K562 (cell line): ENCODE results near the gene SIGLEC14. TPM values are rescaled to one million over a fixed set of nuclear protein-coding genes. Genes with fewer than 3 reads are reported as not detected.

Experiments used
- CREM ChIP-seq: IDR thresholded peaks from 2 replicates; pipeline ENCODE4 v1.6.1; 2014; ENCODE audit warnings: antibody characterized with exemption, low read depth
- DEAF1 ChIP-seq: fragments of 450-650 bp; formaldehyde crosslinking; IDR thresholded peaks from 2 replicates; pipeline ENCODE4 v1.4.0; 2020; ENCODE audit warnings: mild to moderate bottlenecking, moderate library complexity
- ETS2 ChIP-seq: IDR thresholded peaks from 2 replicates; pipeline ENCODE4 v1.6.1; 2016; ENCODE audit warnings: borderline replicate concordance, missing genetic modification characterization, mild to moderate bottlenecking, moderate library complexity, missing compliant biosample characterization; ENCODE audit not compliant: poor library complexity, severe bottlenecking
- HDAC8 ChIP-seq: fragments of 450-650 bp; IDR thresholded peaks from 2 replicates; pipeline ENCODE4 v1.6.1; 2016; ENCODE audit warnings: mild to moderate bottlenecking, missing genetic modification characterization, moderate library complexity, missing compliant biosample characterization
- HMG20A ChIP-seq: fragments of 450-650 bp; formaldehyde crosslinking; conservative IDR thresholded peaks from 2 replicates; pipeline ENCODE4 v1.4.0; 2020; ENCODE audit warnings: mild to moderate bottlenecking, mixed read lengths
- HNRNPL ChIP-seq: fragments of 200-400 bp; formaldehyde crosslinking; IDR thresholded peaks from 2 replicates; pipeline ENCODE4 v1.6.1; 2017; ENCODE audit warnings: low read depth, mild to moderate bottlenecking, low read length
- PURB ChIP-seq: sonication (generic); formaldehyde crosslinking; IDR thresholded peaks from 2 replicates; pipeline ENCODE4 v1.9.0; 2021; ENCODE audit warnings: low read depth, mild to moderate bottlenecking, missing genetic modification reagents
- RBM22 ChIP-seq: fragments of 200-400 bp; formaldehyde crosslinking; IDR thresholded peaks from 2 replicates; pipeline ENCODE4 v1.6.1; 2018; ENCODE audit warnings: low read length, low read depth; ENCODE audit not compliant: poor library complexity, severe bottlenecking
- SREBF1 ChIP-seq: fragments of 150-350 bp; IDR thresholded peaks from 2 replicates; pipeline ENCODE4 v1.6.1; 2014; ENCODE audit warnings: antibody characterized with exemption, low read depth, low read length, borderline replicate concordance
- TBL1XR1 ChIP-seq, 2 experiments: IDR thresholded peaks; 2 replicates each; pipeline ENCODE4 v1.6.1; 2012; ENCODE audit warnings: improper control_type of control experiment in 2 of 2, low read length in 2 of 2, mild to moderate bottlenecking in 1 of 2
- TRIM25 ChIP-seq: fragments of 450-650 bp; IDR thresholded peaks from 2 replicates; pipeline ENCODE4 v1.7.0; 2016; ENCODE audit warnings: borderline replicate concordance
- TRIM28 ChIP-seq: fragments of 450-650 bp; IDR thresholded peaks from 2 replicates; pipeline ENCODE4 v1.6.1; 2017
- ZNF124 ChIP-seq: sonication (generic); formaldehyde crosslinking; IDR thresholded peaks from 2 replicates; pipeline ENCODE4 v1.8.1; 2022; ENCODE audit warnings: missing genetic modification reagents
- ZNF217 ChIP-seq: sonication (generic); formaldehyde crosslinking; IDR thresholded peaks from 2 replicates; pipeline ENCODE4 v1.8.0; 2022; ENCODE audit warnings: mild to moderate bottlenecking, missing genetic modification reagents
- ZNF224 ChIP-seq: sonication (generic); formaldehyde crosslinking; IDR thresholded peaks from 2 replicates; pipeline ENCODE4 v1.8.0; 2022; ENCODE audit warnings: mild to moderate bottlenecking, missing genetic modification reagents
- ZNF395 ChIP-seq: fragments of 200-800 bp; sonication (Bioruptor generic); IDR thresholded peaks from 2 replicates; pipeline ENCODE4 v1.6.1; 2017; ENCODE audit warnings: missing genetic modification characterization, missing compliant biosample characterization
- ZNF75A ChIP-seq: fragments of 450-650 bp; formaldehyde crosslinking; IDR thresholded peaks from 2 replicates; pipeline ENCODE4 v1.4.0; 2020; ENCODE audit warnings: mild to moderate bottlenecking
- polyA plus RNA-seq, 8 experiments: library from polyadenylated mRNA; depleted of rRNA in 4 of 8; stranded (reverse) in 5 of 8; unstranded in 3 of 8; fragments of >200 nt; fragmentation: Nextera tagmentation in 2 of 8; fragmentation: Illumina TruSeq in 1 of 8; extraction: Ambion mirVana in 2 of 8; extraction: Trizol in 1 of 8; gene quantifications; 2 replicates each; pipeline versions ENCODE4 v1.2.1 to v1.2.3, GENCODE V29; 2011 to 2014; ENCODE audit warnings: inconsistent platforms in 1 of 8, missing spikeins in 1 of 8
- total RNA-seq, 7 experiments: library from RNA; depleted of rRNA in 6 of 7; stranded (reverse); fragments of >200 nt in 6 of 7; fragmentation: Illumina TruSeq in 2 of 7; extraction: Trizol in 2 of 7; gene quantifications; 2 replicates each; pipeline versions ENCODE4 v1.2.1 to v1.2.3, GENCODE V29; 2011 to 2021; ENCODE audit warnings: low replicate concordance in 1 of 7
- TF ChIP-seq, protein P1 (sequence below): sonication (generic); formaldehyde crosslinking; IDR thresholded peaks from 2 replicates; pipeline ENCODE4 v1.8.0; 2022; ENCODE audit warnings: mild to moderate bottlenecking, missing genetic modification reagents
- TF ChIP-seq, protein P2 (sequence below): sonication (generic); formaldehyde crosslinking; IDR thresholded peaks from 2 replicates; pipeline ENCODE4 v1.8.1; 2023; ENCODE audit warnings: mild to moderate bottlenecking, missing genetic modification reagents

The SIGLEC14 gene
- total and polyA plus RNA-seq, 9 of the 15 experiments (the other 6 are each of a cell fraction or from before 2014, with no cell fraction given) = not detected

GRCh38 chr19:51593969-51594773 lies 52.5 kb downstream of the SIGLEC14 start (continued):
- TF ChIP-seq, protein P1, sequence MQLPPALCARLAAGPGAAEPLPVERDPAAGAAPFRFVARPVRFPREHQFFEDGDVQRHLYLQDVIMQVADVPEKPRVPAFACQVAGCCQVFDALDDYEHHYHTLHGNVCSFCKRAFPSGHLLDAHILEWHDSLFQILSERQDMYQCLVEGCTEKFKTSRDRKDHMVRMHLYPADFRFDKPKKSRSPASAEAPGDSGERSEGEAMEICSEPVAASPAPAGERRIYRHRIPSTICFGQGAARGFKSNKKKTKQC (CRISPR knock-in tag) = no peak
- TF ChIP-seq TRIM25 (no peak), CREM (peak; percentile 98), TRIM28 (no peak), ETS2 (tag) (no peak), ZNF395 (CRISPR knock-in tag) (peak; percentile 92), TBL1XR1 (IDR thresholded peaks at IDR 0.05; ENCODE audit: low read length in 2 of 2) (peak in 1 of 2 experiments; percentile 33; a peak in 1 of 4 replicates), ZNF124 (no peak), ZNF224 (CRISPR knock-in tag) (peak; percentile 51; the same call in 1 of the 2 replicates), RBM22 (no peak), HDAC8 (tag) (no peak), ZNF217 (CRISPR knock-in tag) (no peak), PURB (CRISPR knock-in tag) (no peak), SREBF1 (no peak), ZNF75A (CRISPR knock-in tag) (no peak), HMG20A (no peak), DEAF1 (CRISPR knock-in tag) (no peak), HNRNPL (no peak)
- TF ChIP-seq, protein P2, sequence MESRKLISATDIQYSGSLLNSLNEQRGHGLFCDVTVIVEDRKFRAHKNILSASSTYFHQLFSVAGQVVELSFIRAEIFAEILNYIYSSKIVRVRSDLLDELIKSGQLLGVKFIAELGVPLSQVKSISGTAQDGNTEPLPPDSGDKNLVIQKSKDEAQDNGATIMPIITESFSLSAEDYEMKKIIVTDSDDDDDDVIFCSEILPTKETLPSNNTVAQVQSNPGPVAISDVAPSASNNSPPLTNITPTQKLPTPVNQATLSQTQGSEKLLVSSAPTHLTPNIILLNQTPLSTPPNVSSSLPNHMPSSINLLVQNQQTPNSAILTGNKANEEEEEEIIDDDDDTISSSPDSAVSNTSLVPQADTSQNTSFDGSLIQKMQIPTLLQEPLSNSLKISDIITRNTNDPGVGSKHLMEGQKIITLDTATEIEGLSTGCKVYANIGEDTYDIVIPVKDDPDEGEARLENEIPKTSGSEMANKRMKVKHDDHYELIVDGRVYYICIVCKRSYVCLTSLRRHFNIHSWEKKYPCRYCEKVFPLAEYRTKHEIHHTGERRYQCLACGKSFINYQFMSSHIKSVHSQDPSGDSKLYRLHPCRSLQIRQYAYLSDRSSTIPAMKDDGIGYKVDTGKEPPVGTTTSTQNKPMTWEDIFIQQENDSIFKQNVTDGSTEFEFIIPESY (CRISPR knock-in tag) = peak; percentile 61
